MCF 10A (cell line): ENCODE measurements around the gene DNTT. TPM values are rescaled to one million over a fixed set of nuclear protein-coding genes. Genes with fewer than 3 reads are reported as not detected.

Source experiments
- BruUV-seq: library from RNA; stranded (reverse); fragments of 400-500 nt; replicated peaks from 2 replicates; lab custom pipeline; 2021; lab: Mats Ljungman, UMichigan
- CTCF ChIA-PET: fragments of 300-600 bp; sonication (Branson Sonifier 250); formaldehyde crosslinking; extraction: SDS; loops from one replicate; lab custom pipeline; 2021; ENCODE audit warnings: antibody characterized with exemption, inconsistent platforms; lab: Yijun Ruan, JAX
- POLR2A ChIA-PET: fragments of 300-600, 350-650 bp; sonication (Branson Sonifier 250); formaldehyde crosslinking; extraction: SDS; loops from one replicate; lab custom pipeline; 2020; ENCODE audit warnings: antibody characterized with exemption, inconsistent platforms; lab: Yijun Ruan, JAX
- DNase-seq: peaks from one replicate; pipeline ENCODE4 v3.0.0-alpha.2; 2018; ENCODE audit not compliant: unreplicated experiment
- H3K27ac Mint-ChIP-seq: one replicate; pipeline ENCODE4 v1.8.0; 2022; ENCODE audit warnings: mild to moderate bottlenecking, low read depth, mixed read lengths; ENCODE audit not compliant: unreplicated experiment
- H3K27me3 Mint-ChIP-seq: one replicate; pipeline ENCODE4 v1.8.0; 2022; ENCODE audit warnings: mixed read lengths; ENCODE audit not compliant: insufficient read depth, unreplicated experiment
- H3K36me3 Mint-ChIP-seq: one replicate; pipeline ENCODE4 v1.8.0; 2022; ENCODE audit warnings: mild to moderate bottlenecking, moderate library complexity, mixed read lengths; ENCODE audit not compliant: insufficient read depth, unreplicated experiment
- H3K4me1 Mint-ChIP-seq: one replicate; pipeline ENCODE4 v1.8.0; 2022; ENCODE audit warnings: mixed read lengths; ENCODE audit not compliant: insufficient read depth, unreplicated experiment
- H3K4me3 Mint-ChIP-seq: one replicate; pipeline ENCODE4 v1.8.0; 2022; ENCODE audit warnings: mild to moderate bottlenecking, moderate library complexity, mixed read lengths; ENCODE audit not compliant: unreplicated experiment
- H3K9me3 Mint-ChIP-seq: one replicate; pipeline ENCODE4 v1.8.0; 2022; ENCODE audit warnings: mixed read lengths; ENCODE audit not compliant: unreplicated experiment
- intact Hi-C: fragments of 100-400 bp; cut with micrococcal nuclease; formaldehyde crosslinking; loops from 2 replicates; pipeline ENCODE4 v1.14.1; 2022
- total RNA-seq: library from RNA; stranded (reverse); gene quantifications from 2 replicates; pipeline ENCODE4 v1.2.3, GENCODE V29; 2022
- TF ChIP-seq, protein P1 (sequence below): fragments of 200-600 bp; IDR thresholded peaks from one replicate; pipeline ENCODE4 v1.8.0; 2022; ENCODE audit warnings: antibody characterized with exemption, mild to moderate bottlenecking; ENCODE audit not compliant: unreplicated experiment

The DNTT gene
- total RNA-seq, 1 experiment from 2014 or later = not detected

DNA sequence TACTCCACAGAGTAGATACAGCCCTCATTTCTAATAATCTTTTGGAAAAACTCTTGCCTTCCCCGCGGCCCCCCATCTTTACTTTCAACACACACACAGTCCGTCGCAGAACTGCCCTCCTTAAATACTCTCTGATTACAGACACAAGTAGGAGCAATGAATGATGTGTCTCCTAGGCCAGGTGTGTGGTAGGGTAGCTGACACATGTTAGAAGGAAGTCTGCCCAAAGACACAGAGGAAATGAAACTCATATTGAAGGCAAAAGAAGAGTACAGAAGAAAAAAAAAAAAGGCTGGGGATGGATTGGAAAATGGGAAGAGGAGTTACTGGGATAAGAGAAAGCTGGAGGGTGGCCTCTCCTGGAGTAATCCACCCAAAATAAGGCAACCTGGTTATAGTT, 39.9 kb downstream of the DNTT start:
- H3K36me3 Mint-ChIP-seq = no peaks in the 10 kb centered on the region
- no peaks in the 10 kb centered on the region for H3K4me1 Mint-ChIP-seq
- no peaks in the 10 kb centered on the region for H3K9me3 Mint-ChIP-seq
- no peak for DNase-seq
- no peak overlapping the region for H3K27ac Mint-ChIP-seq
- no TSS peak for BruUV-seq
- no peaks in the 10 kb centered on the region for H3K27me3 Mint-ChIP-seq
- TF ChIP-seq, protein P1, sequence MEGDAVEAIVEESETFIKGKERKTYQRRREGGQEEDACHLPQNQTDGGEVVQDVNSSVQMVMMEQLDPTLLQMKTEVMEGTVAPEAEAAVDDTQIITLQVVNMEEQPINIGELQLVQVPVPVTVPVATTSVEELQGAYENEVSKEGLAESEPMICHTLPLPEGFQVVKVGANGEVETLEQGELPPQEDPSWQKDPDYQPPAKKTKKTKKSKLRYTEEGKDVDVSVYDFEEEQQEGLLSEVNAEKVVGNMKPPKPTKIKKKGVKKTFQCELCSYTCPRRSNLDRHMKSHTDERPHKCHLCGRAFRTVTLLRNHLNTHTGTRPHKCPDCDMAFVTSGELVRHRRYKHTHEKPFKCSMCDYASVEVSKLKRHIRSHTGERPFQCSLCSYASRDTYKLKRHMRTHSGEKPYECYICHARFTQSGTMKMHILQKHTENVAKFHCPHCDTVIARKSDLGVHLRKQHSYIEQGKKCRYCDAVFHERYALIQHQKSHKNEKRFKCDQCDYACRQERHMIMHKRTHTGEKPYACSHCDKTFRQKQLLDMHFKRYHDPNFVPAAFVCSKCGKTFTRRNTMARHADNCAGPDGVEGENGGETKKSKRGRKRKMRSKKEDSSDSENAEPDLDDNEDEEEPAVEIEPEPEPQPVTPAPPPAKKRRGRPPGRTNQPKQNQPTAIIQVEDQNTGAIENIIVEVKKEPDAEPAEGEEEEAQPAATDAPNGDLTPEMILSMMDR = no peak
- ChIA-PET CTCF (interaction anchor here (0.8 to 1.1 kb wide), 2 partner anchors 10 to 846 kb away, joined by 5 to 7 read pairs; no protein-coding TSS in a partner anchor), POLR2A (no interaction called here)
- intact Hi-C loops = loop anchor here (5.0 kb wide), 1 partner anchor 327 kb away; no protein-coding TSS in a partner anchor
- no peak overlapping the region for H3K4me3 Mint-ChIP-seq

- H3K36me3 Mint-ChIP-seq = no peaks in the 10 kb centered on the region
- intact Hi-C loops = no loop called here
- no TSS peak for BruUV-seq
- TF ChIP-seq, protein P1 = no peak
- no peak overlapping the region for H3K4me3 Mint-ChIP-seq
- no peak overlapping the region for H3K27ac Mint-ChIP-seq
- no peaks in the 10 kb centered on the region for H3K4me1 Mint-ChIP-seq
- DNase-seq = no peak
- POLR2A ChIA-PET = no interaction called here
- CTCF ChIA-PET = no interaction called here
- no peaks in the 10 kb centered on the region for H3K27me3 Mint-ChIP-seq
- H3K9me3 Mint-ChIP-seq = no peaks in the 10 kb centered on the region
Observed at GRCh38 chr10:96345222-96345621, 41.0 kb downstream of the DNTT start.

DNA sequence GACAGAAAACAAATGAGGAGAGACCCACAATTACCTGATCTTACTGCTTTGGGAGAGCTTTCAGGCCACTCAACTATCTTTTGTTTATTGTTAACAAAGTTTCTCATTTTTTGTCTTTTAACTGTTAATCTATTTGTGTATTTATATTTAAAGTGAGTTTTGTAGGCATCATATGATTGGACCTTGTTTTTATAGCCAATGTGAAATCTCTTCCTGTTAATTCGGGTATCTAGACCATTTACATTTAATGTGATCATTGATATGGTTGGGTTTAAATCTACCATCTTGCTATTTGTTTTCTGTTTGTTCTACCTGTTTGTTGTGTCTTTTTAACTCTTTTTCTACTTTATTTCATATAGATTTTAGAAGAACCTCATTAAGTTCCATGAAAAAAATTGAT, 42.1 kb downstream of the DNTT start:
- Mint-ChIP-seq H3K27ac (no peak overlapping the region), H3K9me3 (no peaks in the 10 kb centered on the region), H3K27me3 (peaks cover 8% of the 10 kb centered on the region), H3K36me3 (no peaks in the 10 kb centered on the region), H3K4me3 (no peak overlapping the region), H3K4me1 (no peaks in the 10 kb centered on the region)
- ChIA-PET POLR2A (no interaction called here), CTCF (interaction anchor here (1.2 kb wide), 1 partner anchor 12 kb away, joined by 6 read pairs; no protein-coding TSS in a partner anchor)
- intact Hi-C loops = no loop called here
- no TSS peak for BruUV-seq
- TF ChIP-seq, protein P1 = no peak
- DNase-seq = no peak

DNA sequence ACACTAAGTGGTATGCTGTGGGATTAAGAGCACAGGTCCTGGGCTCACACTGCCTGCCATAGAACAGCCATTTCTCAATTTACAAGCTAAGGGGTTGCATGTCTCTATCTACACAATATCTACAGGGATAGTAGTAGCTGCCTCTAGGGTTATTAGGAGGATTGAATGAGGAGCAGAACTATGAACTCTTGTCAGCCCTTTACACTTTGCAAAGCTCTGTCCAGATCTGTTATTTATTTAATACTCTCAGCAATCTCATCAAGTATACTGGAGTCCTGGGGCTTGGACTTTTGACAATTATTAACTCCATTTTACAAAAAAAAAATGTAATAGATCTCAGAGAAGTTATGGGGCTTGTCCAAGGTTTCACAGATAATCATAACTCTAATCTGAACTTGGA, 47.8 kb downstream of the DNTT start:
- peaks cover 46% of the 10 kb centered on the region for H3K27me3 Mint-ChIP-seq
- CTCF ChIA-PET = interaction anchor here (0.9 to 1.0 kb wide), 2 partner anchors 14 to 17 kb away, joined by 4 read pairs; no protein-coding TSS in a partner anchor
- POLR2A ChIA-PET = interaction anchor here (0.7 kb wide), 1 partner anchor 155 kb away, joined by 3 read pairs; no protein-coding TSS in a partner anchor
- H3K4me1 Mint-ChIP-seq = no peaks in the 10 kb centered on the region
- no TSS peak for BruUV-seq
- H3K27ac Mint-ChIP-seq = no peak overlapping the region
- TF ChIP-seq, protein P1 = no peak
- DNase-seq = no peak
- no peaks in the 10 kb centered on the region for H3K36me3 Mint-ChIP-seq
- H3K9me3 Mint-ChIP-seq = no peaks in the 10 kb centered on the region
- no peak overlapping the region for H3K4me3 Mint-ChIP-seq
- intact Hi-C loops = no loop called here
